ENCODE data around the gene SPATA24.
"Not testable (repeated sequence)": the region's sequence is repeated elsewhere in the genome, so short reads cannot be mapped to it uniquely, and the experiment has no call there.

SPATA24 gene

DNA sequence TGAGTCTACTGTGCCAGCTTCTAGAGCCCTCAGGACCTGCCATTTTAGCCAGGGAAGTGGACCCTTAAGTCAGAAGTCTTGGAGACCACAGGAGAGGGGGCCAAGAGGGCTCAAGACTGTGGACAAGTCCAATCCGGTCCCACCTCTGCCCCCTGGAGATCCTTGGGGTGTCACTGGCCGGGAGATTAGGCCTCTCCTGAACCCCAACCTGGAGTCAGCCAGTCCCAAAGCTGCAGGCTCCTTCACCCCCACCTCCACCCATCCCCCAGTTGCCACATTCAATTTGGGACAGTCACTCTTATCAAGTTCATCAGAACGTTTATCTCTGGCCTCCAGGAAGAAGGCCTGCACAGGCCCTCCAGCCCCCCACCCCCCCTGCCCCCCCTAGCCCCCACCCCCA is 21.1 kb downstream of the SPATA24 start:
- DNase-seq (ENCODE audit: low spot score) = no peak

DNA sequence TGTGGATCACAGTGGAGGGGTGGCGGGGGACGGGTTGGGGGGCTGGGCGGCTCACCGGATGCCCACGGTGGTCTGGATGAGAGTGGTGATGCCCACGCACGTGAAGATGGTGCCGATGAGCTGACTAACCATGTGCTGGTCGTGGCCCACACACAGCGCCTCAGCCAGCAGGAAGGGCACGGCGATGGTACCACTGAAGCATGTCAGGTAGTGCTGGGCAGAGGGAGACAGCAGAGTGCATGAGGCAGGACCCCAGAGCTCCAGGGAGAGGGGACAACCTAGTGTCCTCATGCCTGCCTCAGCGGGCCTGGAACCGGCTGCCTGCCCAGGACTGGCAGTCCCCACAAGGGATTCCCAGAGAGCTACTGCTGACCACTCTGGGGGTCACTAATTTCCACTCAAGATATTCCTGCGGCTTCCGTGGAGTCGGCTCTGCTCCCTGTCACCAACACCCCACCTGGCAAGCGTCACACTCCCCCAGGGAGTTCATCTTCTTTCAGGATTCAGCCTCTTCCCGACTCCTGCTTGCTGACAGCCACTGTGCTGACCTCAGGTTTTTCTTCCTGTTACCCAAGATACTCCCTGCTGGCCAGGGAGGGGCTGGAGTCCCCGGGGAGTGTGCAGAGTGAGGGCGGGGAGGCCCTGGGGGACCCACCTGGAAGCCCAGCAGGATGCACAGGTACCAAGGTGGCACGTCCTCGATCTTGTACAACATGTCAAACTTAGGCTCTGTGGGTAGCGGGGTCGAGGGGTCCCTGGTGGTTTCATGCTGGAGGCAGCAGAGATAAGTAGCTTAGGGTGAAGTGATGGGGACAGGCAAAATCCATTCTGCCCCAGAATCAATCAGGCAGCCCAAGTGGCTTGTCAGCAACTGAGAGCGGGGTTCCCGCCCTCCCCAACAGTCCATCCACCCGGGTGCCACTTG is 21.8 kb downstream of the SPATA24 start:
- no peak for DNase-seq (ENCODE audit: low spot score)

DNA sequence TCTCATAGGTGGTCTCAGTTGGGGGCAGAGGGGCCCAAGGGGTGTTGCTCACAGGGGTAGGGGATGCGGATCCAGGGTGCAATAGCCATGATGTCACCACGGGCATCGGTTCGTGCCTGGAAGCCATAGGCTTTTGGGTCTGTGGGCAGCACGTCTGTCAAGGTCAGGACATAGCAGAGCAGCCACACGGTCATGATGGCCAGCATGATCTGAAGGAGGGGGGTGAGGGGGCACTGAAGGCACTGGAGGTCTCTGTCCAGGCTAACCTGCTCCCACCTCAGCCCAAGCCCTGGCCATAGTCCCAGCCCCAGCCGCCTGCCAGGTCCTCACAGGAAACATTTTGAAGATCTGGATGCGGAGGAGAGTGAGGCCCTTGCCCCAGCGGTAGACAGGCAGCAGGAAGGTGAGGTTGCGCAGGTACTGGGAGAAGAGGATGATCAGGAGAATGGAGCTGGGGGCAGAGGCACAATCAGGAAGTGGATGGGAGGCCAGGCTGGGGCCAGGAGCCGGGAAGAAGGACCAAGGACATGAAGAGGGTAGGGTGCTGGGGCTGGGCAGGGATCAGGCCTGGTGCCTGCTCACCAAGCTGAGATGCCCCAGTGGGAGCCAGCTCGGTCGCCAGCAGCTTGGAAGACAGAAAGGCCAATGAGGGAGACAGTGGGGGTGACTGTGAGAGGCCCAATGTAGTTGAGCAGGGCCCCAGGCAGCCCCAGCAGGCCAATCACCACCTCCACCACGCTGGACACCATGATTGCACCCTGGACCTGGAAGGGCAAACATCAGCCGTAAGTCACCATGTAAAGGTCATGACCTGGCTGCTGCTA is 24.1 kb downstream of the SPATA24 start:
- DNase-seq (ENCODE audit: low spot score) = no peak

DNA sequence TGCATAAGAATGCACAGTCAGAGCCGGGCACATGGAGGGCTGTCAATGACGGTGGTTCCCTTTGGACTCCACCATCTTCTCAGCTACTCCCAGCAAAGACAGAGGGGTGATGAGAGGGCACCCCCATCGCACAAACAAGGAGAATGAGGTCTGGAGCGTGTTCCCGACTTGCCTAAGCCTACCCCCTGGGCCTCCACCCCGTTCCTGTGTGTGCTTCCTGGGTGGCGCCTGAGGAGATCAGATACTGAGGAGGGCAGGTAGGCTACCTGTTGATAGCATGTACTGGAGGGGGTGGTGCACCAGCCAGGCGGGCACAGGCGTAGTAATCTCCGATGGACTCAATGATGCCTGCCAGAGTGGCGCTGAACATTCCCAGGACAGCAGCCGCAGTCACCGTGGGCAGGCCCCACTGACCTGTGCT is 24.9 kb downstream of the SPATA24 start:
- DNase-seq (ENCODE audit: low spot score) = no peak

- no peak for DNase-seq (ENCODE audit: low spot score)
Observed at GRCh38 chr5:139378101-139378825, 25.6 kb downstream of the SPATA24 start.

DNA sequence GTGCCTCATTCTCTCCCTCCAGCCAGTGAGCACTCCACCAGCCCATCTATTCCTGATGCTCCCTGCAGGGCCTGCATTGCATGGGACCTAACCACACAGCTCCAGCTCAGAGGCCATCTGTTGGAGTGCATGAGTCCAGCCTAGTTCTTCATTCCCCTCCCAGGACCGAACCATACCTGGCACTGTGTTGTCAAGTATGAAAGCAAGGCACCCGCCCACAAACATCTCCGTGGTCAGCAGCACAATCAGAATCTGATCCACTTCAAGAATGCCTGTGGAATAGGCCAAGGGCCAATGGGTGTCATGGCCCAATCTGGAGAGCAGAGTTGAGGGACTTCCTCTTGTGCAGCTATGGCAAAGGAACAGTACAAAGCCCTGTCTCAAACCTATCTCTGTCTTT is 26.7 kb downstream of the SPATA24 start:
- DNase-seq (ENCODE audit: low spot score) = no peak

DNA sequence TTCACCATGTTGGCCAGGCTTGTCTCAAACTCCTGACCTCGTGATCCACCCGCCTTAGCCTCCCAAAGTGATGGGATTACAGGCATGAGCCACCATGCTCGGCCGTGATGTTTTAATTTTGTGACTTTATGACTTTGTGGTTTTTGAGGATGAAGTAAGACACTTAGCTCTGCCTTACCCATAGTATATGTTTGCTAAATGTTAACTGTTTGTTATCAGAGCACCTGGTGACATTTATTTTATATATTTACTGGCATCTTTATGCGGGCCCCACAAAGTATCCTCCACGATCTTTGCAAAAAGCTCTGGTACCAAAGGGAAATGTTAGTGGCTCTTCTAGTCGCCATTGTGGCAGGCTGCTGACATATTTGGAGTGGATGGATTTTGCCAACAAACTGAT is 27.5 kb downstream of the SPATA24 start:
- DNase-seq (ENCODE audit: low spot score) = no peak

- no peak for DNase-seq (ENCODE audit: low spot score)
Observed at GRCh38 chr5:139374909-139375308, 29.0 kb downstream of the SPATA24 start.

- DNase-seq (ENCODE audit: low spot score) = no peak
Observed at GRCh38 chr5:139371482-139372435, 32.1 kb downstream of the SPATA24 start.

DNA sequence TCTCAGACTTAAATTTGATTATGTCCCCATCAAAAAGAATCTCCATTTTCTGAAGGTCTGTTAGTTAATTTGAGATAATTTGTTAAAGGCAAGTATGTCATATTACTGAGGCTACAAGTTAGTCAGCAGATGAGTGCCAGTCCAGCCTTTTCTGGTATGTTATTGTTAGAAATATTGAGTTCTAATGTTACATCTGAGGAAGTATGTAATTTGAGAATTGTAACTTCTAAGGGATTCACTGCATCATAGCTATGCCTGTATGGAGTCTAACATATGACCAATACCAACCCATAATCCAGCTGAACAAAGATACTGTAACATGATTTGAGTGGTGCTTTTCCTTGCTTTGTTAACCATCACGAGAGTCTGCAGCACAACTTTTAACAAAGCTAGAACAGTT is 34.7 kb downstream of the SPATA24 start:
- peak; percentile 13 for DNase-seq (ENCODE audit: low spot score)

DNA sequence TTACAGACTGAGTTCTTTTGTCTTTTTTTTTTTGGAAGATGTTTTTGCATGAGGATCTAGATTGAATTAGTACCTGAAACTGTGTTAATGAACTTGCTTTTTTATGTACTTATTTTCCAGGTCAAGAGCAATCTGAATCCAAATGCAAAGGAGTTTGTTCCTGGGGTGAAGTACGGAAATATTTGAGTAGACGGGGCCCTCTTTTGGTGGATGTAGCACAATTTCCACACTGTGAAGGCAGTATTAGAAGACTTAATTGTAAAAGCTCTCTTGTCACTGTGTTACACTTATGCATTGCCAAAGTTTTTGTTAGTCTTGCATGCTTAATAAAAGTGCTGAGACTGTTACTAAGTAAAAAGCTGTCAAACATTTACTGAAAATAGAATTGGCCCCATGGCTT is 35.3 kb downstream of the SPATA24 start:
- no peak for DNase-seq (ENCODE audit: low spot score)

DNA sequence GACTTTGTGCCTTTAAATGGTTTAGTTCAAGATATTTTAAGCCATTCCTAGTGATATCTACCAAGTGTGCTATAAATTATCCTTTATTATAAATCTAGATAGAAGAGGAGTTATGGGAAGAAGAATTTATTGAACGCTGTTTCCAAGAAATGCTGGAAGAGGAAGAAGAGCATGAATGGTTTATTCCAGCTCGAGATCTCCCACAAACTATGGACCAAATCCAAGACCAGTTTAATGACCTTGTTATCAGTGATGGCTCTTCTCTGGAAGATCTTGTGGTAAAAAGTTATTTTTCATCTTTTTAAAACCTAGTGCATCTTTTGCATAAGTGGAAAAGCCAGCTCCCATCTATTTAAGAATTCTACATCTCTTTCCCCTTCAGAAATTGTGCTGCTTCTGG is 39.4 kb downstream of the SPATA24 start:
- DNase-seq (ENCODE audit: low spot score) = no peak

- no peak for DNase-seq (ENCODE audit: low spot score)
Observed at GRCh38 chr5:139363937-139364336, 40.0 kb downstream of the SPATA24 start.

DNA sequence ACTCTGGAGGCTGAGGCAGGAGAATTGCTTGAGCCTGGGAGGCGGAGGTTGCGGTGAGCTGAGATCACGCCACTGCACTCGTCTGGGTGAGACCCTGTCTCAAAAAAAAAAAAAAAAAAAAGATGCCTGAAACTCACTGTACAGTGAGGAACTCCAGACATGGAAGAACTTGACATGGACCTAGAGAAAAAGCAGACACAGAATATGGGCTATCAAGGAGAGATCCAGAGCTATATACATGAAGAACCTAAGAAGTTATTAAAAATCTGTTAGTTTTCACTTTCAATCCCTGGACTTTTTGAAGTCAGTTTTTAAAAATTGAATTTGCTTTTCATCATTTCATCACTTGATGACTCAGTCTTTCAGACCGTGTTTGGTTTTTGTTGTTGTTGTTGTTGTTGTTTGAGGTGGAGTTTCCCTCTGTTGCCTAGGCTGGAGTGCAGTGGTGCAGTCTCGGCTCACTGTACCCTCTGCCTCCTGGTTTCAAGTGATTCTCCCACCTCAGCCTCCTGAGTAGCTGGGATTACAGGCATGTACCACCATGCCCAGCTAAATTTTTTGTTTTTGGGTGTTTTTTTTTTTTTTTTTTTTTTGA is 42.0 kb downstream of the SPATA24 start:
- DNase-seq (ENCODE audit: low spot score) = no peak

GRCh38 chr5:139360384-139360783 is 43.5 kb downstream of the SPATA24 start:
- DNase-seq (ENCODE audit: low spot score) = no peak

- DNase-seq (ENCODE audit: low spot score) = no peak
Observed at GRCh38 chr5:139358064-139358463, 45.8 kb downstream of the SPATA24 start.

DNA sequence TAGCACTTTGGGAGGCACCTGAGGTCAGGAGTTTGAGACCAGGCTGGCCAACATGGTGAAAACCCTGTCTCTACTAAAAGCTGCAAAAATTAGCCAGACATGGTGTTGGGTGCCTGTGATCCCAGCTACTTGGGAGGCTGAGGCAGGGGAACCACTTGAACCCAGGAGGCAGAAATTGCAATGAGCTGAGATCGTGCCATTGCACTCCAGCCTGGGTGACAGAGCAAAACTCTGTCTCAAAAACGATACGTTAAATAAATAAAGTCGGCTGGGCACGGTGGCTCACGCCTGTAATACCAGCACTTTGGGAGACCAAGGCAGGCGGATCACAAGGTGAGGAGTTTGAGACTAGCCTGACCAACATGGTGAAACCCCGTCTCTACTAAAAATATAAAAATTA is 48.0 kb downstream of the SPATA24 start:
- not testable (repeated sequence) for DNase-seq (ENCODE audit: low spot score)

GRCh38 chr5:139354186-139354585 is 49.7 kb downstream of the SPATA24 start:
- DNase-seq (ENCODE audit: low spot score) = no peak

- not testable (repeated sequence) for DNase-seq (ENCODE audit: low spot score)
Observed at GRCh38 chr5:139347863-139348262, 56.0 kb downstream of the SPATA24 start.

Measured in GM03348 (cell line).